Measurements from ENCODE around the gene FAM118B.

- TF ChIP-seq POLR2A (IDR thresholded peaks at IDR 0.05; ENCODE audit: low read length): no peak
- TF ChIP-seq GATA1 (IDR thresholded peaks at IDR 0.05; ENCODE audit: low read depth, low read length): no peak
Observed at GRCh38 chr11:126231725-126232459, 20.3 kb downstream of the FAM118B start.
